ENCODE data around the gene IL36RN.
"Not testable (repeated sequence)": the region's sequence is repeated elsewhere in the genome, so short reads cannot be mapped to it uniquely, and the experiment has no call there.

The IL36RN gene

DNA sequence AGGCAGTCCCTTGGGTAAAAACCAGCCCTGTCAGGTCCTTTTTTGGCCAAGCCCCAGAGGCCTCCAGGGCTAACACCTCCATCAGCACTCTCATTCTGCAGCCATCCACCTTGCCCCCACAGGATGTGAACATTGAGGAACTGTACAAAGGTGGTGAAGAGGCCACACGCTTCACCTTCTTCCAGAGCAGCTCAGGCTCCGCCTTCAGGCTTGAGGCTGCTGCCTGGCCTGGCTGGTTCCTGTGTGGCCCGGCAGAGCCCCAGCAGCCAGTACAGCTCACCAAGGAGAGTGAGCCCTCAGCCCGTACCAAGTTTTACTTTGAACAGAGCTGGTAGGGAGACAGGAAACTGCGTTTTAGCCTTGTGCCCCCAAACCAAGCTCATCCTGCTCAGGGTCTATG lies 16.0 kb downstream of the IL36RN start:
- no peak for DNase-seq (ENCODE audit: low read depth)

DNA sequence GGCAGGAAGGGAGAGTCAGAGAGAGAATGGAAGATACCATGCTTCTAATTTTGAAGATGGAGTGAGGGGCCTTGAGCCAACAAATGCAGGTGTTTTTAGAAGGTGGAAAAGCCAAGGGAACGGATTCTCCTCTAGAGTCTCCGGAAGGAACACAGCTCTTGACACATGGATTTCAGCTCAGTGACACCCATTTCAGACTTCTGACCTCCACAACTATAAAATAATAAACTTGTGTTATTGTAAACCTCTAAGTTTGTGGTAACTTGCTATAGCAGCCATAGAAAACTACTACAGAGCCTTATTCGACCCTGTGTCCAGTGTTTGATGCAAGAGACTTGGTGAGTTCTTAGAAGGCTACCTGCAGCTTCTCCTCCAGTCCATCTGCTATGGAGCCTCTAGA lies 16.6 kb downstream of the IL36RN start:
- no peak for DNase-seq (ENCODE audit: low read depth)

DNA sequence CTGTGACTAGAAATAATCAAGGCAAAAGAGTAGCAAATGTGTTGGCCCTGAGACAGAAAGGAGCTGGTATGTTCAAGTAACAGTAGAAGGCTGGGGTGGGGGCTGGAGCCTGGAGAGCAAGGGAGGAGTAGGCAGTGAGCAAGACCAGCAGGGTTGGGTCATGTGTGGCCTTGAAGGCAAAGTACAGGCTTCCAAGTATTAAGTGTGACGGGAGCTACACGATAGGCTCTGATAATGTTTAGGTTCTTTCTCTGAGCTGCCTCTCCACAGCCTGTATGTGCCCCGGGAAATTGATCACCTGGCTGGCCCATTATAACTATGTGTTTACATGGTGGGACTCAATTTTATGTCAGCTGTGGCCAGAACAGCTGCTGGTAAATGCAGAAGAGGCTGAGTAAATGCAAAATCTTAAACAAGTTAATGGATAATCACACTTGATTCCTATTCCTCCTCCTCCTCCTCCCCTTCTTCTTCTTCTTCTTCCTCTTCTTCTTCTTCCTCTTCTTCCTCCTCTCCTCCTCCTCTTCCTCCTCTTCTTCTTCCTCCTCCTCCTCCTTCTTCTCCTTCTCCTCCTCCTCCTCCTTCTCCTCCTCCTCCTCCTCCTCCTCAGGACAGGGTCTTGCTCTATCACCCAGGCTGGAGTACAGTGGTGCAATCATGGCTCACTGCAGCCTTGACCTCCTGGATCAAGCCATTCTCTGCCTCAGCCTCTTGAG lies 18.1 kb downstream of the IL36RN start:
- DNase-seq (ENCODE audit: low read depth): no peak

DNA sequence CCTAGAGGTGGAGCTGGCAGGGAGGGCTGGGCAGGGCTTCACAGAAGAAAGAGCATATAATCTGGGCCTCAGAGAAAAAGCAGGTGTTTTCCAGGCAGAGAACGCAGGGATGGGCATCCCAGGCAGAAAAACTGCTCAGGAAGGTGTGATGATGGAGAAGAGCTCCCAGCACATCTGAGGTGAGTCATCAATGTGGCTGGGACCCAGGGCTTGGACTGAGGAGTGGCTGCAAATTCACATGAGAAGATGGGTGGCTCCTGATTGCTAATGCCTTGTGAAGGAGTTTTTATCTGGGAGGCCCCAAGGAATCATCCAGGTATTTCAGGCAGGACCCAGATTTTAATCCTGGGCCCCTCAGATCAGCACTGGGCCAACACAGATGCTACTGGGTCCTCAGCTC lies 18.9 kb downstream of the IL36RN start:
- no peak for DNase-seq (ENCODE audit: low read depth)

DNA sequence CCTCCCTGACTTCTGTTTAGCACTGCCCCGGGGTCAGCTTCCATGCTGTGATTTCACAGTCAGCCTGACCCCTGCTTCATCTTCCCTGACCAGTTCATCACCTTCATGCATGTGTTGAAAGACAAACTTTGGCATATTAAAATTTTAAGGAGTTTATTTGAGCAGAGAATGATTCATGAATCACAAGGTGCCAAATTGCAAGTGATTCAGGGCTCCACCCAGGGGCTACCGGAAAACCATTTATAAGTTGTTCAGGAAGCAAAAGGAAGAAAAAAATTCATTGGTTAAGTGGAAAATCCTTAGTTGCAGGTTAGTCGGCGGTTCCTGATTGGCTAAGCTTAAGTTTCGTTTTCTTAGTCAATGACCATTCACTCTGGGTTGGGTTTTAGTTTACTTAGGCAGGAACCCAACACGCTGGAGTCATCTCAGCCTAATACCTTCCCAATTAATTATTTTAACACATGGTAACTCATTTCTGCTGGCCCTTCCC lies 19.4 kb downstream of the IL36RN start:
- no peak for DNase-seq (ENCODE audit: low read depth)

DNA sequence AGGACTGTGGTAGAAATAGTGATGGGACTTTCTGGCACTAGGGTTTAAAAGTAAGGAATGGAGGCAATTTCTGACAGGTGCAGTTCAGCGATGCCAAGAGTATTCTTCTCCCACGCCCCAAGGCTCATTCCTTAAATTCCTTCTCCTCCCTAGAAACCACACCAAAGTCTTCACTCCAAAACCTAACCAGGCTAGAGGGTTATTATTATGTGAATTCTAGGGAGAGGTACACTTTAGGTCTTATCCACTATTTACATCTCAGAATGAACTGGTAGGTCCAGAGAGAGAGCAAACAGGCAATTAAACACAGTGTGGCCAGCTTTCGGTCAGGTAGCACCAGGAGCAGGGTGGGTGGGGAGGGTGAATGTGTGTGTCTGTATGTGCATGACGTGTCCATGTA lies 20.1 kb downstream of the IL36RN start:
- DNase-seq (ENCODE audit: low read depth): no peak

DNA sequence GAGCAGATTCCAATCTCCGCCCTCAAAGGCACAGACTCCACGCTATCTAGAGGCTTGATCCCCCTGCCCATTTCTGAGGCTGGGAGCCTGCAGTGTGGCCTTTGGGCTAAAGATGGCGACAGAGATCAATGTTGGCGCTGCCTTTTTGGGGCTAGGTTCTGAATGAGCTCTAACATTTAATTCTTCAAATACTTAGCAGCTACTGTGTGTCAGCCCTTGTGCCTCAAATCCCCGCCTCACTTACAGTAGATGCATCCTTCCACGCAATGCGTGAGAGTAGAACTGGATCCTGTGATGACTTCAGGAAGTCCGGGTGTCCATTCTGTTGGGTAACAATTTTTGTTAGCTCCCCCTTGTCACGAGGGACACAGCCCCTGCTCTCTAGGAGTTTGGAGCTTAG lies 21.1 kb downstream of the IL36RN start:
- DNase-seq (ENCODE audit: low read depth): peak; percentile 52

DNA sequence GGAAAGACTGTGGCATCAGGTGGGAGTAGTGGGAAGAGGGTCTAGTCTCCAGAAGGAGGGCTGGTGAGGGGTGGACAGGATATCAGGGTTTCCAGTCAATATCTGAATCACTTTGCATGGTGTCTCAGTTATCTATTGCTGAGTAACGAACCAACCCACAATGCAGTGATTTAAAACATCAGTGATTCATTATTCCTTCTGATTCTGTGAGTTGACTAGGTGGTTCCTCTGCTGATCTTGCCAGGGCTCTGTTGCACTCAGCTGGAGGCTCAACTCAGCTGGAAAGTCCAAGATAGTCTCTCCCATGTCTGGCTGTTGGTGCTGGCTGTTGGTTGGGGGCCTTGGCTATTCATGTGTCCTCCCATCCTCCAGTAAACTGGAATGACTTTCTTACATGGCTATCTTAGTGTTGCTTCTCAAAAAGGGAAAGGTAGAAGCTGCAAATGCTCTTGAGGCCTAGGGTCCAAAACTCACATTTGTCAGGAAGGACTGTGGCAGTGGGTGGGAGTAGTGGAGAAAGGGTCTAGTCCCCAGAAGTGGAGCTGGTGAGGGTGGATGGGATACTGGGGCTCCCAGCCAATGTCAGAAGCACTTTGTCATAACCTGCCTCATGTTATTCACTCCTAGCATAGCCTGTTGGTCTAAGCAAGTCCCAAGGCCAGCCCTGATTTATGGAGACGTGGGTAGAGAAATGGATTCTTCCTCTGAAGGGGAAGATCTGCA lies 22.7 kb downstream of the IL36RN start:
- DNase-seq (ENCODE audit: low read depth): no peak

DNA sequence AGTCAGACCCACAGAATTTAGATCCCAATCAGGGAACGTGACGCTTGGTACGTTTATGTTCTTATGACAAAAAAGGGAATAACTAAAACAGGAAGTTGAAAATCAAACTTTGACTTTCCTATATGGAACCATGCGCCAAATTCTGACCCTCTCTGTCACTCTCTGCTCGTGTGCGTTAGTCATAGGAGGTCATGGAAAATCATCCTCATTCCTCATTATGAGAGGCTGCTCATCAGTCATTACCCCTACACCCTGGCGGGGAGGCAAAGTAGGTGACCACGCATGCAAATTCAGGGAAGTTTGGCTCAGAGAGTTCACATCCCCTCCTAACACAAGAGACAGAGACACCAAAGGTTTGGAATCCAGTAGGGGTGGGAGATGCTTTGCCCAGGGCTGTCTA lies 24.3 kb downstream of the IL36RN start:
- no peak for DNase-seq (ENCODE audit: low read depth)

DNA sequence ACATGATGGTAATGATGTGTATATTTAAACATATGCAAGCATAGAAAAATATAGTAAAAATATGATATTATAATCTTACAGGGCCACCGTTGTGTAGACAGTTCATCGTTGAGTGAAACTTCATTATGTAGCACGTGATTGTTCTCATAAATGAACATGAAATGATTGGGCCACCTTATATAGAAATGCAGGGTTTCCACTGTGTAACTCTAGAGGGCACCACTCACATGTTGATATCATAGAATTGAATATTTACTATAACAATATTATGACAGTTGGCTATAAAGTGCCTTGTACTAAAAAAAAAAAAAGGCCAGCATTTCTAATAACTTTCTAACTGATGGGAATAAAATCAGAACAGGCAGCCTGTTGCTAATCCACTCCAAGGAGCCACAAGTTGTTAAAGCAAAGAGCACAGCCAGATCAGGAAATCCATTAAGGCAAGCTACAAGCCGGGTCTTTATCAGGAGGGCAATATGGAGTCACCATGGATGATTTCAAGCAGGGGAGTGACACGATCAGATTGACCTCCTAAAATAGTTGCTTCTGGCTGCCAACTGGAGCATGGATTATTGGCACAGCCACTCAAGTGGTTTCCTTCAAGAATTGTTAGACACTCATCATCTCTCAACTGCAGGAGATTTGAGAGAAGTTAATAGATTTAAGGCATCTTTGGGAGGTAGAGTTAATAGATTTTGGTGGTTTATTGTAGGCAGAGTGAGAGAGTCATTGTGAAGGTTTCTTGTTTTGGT lies 25.4 kb downstream of the IL36RN start:
- no peak for DNase-seq (ENCODE audit: low read depth)

DNA sequence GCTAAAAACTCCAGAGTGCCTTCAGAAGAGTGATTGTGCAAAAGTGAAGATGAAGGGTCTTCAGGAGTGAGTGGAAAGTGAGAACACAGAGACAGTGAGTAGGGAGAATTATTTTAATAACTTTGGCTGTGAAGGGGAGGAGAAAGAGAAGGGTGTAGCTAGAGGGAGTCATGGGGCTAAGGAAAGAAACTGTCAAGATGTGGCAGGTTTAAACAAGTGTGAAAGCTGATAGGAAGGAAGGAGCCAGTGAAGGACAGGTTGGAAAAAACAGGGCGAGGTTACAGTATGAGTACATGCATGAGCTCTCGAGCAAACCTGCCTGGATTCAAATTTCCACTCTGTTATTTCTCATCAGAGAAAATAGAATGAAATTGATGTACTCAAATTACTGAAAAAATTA lies 26.5 kb downstream of the IL36RN start:
- no peak for DNase-seq (ENCODE audit: low read depth)

DNA sequence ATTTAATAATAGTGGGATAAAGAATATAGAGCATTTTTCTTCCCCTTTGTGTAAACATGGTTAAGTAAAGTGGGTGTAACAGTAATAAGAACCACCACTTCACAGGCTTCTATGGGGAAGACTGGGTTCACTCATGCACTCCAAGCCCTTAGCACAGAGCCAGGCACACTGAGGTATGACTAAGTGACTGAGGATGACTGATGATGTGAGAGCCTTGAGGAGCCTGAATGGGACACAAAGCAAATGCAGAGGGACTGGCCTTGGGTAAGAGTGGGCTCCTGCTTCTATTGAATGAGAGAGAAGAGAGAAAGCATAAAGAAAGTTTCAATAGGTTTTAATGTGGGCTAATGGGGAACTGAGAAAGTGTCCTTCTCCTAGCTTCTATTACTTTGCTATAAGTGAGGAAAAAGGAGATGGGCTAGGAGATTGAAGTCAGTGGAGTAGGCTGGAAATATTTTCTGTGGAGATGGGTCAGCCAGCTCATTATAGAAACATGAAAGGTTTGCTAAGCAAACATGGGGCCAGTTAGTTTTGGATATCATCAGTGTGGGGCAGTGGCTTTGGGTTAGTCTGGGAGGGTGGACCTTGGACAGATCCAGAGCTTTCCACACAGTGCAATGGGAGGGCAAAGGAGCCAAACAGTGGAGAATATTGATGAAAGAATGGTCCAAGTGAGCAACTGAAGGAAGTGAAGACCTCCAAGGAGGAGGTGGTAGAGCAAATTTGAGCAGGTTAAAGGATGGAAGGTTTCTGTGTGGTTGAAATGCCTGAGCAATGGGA lies 29.4 kb downstream of the IL36RN start:
- DNase-seq (ENCODE audit: low read depth): no peak

DNA sequence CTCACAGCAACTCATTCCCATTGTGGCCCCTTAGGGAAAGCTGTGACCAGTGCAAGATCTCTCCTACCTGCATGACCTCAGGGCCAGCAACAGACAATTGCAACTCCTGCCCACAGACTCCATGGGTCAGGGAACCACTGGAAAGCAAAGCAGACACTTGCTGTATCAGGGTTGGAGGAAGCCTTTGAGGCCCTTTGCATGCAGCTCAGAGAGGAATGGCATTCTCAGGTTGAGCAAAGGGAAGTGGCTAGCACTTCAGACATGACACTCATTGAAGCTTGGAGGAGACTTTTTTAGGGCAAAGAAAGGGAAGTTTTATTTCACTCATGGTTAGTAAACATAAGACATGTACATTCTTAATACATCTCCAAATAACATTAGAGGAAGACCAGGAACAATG lies 30.9 kb downstream of the IL36RN start:
- no peak for DNase-seq (ENCODE audit: low read depth)

DNA sequence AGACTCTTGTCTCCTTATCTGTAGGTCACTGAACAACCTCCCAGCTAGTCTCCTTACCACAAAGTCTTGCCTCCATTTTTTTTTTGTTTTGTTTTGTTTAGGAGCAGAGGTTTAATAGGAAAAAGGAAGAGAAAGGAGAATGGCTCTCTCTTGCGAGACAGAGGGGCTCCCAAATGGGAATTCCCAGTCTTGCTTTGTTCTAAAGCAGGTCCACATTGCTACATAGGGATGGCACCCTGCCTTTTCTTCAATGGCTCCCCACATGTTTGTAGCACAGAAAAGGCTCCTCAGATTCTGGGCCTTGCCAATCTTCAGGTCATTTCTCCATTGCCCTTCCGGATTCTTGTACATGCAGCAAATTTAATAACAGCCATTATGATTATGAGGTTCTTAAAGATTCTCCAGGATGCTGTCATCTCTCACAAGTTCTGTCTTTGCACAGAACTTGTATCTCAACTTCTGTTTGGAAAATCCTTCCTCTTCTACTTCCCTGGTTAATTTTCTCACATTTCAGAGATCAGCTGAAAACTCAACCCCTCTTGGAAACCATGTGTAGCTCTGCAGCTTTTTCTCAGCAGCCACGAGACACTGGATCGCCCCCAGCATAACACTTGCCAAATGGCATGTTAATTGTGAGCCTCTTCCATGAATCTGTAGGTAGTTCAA lies 32.4 kb downstream of the IL36RN start:
- no peak for DNase-seq (ENCODE audit: low read depth)

DNA sequence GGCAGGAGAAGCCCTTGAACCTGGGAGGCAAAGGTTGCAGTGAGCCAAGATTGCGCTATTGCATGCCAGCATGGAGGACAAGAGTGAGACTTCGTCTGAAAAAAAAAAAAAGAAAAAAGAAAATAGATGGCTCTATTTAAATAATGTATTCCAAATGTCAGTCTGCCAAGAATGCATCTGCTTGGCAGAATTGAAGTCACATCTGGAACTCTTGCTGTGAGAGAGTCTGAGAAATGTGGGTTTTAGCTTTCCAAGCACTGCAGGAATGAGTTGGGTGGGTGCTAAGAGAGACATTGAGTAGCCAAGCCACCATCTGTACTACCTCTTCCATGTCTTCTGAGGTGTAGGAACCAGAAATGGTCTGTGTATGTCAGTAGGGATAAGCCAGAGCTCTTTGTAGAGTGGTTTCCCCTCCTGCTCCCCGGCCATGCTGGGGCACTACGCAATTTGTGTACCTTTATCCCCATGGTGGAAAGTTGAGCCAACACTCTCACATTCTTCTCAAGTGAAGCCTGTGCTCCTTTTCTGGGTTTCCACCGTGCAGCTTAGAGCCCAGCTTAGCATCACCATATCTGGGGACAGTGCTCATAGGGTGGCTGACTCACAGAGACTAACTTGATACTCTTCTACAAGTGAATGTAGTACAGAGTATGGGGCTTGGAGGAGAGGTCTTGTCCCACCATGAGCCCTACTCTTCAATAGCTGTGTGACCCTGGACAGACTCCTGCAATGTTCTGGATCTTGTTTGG lies 34.0 kb downstream of the IL36RN start:
- no peak for DNase-seq (ENCODE audit: low read depth)

DNA sequence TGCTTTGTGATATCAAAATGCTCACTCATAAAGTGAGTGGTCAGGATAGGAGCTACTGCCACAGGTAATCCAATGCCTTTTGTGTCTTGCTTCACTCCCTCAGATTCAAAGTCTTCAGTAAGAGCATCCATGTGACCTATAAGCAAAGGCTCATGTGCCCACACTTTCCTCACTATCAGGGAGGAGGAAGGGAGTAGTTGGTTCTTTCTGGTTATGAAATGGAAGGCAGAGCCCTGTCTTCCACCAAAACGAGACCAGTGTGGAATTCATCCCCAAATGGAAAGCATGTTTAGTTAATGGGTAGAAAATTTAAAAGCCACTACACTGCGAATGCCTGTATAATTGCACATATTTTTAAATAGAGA lies 34.6 kb downstream of the IL36RN start:
- DNase-seq (ENCODE audit: low read depth): no peak

DNA sequence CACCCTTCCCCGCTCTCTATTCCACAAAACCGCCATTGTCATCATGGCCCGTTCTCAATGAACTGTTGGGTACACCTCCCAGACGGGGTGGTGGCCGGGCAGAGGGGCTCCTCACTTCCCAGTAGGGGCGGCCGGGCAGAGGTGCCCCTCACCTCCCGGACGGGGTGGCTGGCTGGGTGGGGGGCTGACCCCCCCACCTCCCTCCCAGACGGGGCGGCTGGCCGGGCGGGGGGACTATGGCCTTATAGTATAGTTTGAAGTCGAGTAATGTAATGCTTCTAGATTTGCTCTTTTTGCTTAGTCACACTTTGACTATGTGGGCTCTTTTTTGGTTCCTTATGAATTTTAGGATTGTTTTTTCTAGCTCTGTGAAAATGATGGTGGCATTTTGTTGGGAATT lies 37.3 kb downstream of the IL36RN start:
- DNase-seq (ENCODE audit: low read depth): not testable (repeated sequence)

DNA sequence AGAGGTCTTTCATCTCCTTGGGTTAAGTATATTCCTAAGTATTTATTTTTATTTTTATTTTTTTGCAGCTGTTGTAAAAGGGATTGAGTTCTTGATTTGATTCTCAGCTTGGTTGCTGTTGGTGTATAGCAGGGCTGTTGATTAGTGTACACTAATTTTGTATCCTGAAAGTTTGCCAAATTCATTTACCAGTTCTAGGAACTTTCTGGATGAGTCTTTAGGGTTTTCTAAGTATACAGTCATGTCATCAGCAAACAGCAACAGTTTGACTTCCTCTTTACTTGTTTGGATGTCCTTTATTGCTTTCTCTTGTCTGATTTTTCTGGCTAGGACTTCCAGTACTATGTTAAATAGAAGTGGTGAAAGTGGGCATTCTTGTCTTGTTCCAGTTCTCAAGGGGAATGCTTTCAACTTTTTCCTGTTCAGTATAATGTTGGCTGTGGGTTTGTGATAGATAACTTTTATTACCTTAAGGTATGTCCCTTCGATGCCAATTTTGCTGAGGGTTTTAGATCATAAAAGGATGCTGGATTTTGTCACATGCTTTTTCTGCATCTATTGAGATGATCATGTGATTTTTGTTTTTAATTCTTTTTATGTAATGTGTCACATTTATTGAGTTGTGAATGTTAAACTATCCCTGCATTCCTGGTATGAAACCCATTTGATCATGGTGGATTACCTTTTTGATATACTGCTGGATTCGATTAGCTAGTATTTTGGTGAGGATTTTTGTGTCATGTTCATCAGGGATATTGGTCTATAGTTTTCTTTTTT lies 38.0 kb downstream of the IL36RN start:
- DNase-seq (ENCODE audit: low read depth): not testable (repeated sequence)

DNA sequence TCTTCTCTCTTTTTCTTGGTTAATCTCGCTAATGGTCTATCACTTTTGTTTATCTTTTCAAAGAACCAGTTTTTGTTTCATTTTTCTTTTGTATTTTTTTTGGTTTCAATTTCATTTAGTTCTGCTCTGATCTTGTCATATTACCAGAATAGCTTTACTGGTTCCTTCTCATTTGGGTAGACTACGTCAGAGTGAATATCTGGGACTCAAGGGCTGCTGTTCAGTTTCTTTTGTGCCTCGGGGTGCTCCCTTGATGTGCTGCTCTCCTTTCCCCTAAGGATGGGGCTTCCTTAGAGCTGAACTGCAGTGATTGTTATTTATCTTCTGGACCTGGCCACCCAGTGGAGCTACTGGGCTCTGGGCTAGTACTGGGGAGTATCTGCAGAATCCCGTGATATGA lies 39.0 kb downstream of the IL36RN start:
- DNase-seq (ENCODE audit: low read depth): no peak

DNA sequence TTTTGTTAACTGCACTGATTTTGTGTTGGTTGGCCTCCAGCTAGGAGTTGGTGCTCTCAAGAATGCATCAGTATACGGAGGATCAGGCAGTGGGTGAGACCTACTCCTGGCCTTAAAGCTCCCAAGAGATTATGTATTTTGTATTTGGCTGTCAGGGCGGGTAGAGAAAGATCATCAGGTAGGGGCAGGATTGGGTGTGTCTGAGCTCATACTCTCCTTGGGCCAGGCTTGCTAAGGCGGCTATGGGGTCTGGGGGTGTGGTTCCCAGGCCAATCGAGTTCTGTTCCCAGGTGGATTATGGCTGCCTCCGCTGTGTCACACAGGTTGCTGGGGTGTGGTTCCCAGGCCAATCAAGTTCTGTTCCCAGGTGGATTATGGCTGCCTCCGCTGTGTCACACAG lies 39.5 kb downstream of the IL36RN start:
- no peak for DNase-seq (ENCODE audit: low read depth)

All from activated T-cell treated with anti-CD3 and anti-CD28 coated beads for 48 hours (primary cell).